Transverse colon (tissue), 4 donors: ENCODE results near the gene MTMR11.

Source experiments
- CTCF ChIP-seq, 5 experiments: fragments of 200-600 bp in 3 of 5; fragments of 450-650 bp in 2 of 5; sonication (generic) in 3 of 5; IDR thresholded peaks; 1 replicate in 2 of 5; 2 replicates in 3 of 5; pipeline ENCODE4 v1.5.1; 2016 to 2017; ENCODE audit warnings: antibody characterized with exemption in 5 of 5, inconsistent platforms in 3 of 5, mild to moderate bottlenecking in 2 of 5, moderate library complexity in 1 of 5
- POLR2AphosphoS5 ChIP-seq, 3 donors: sonication (generic); formaldehyde crosslinking; IDR thresholded peaks; one replicate each; pipeline ENCODE4 v1.6.1; 2016; ENCODE audit warnings: antibody characterized with exemption in 3 of 3

- no peak for TF ChIP-seq CTCF (IDR thresholded peaks at IDR 0.05)
- TF ChIP-seq POLR2AphosphoS5 (IDR thresholded peaks at IDR 0.05) = no peak
Measured at GRCh38 chr1:149914545-149914944, 22.1 kb downstream of the MTMR11 start.
